ENCODE measurements around the gene CD9.

CD9 gene

GRCh38 chr12:6250343-6250742 lies 50.1 kb downstream of the CD9 start:
- DNase-seq: no peak

- no peak for DNase-seq
These were observed 53.1 kb downstream of the CD9 start for GRCh38 chr12:6253278-6253677.

- no peak for DNase-seq
These were observed 54.3 kb downstream of the CD9 start for GRCh38 chr12:6254491-6254890.

- DNase-seq: no peak
These were observed 56.8 kb downstream of the CD9 start for GRCh38 chr12:6257007-6257406.

GRCh38 chr12:6262211-6262610 lies 62.0 kb downstream of the CD9 start:
- DNase-seq: no peak

- no peak for DNase-seq
These were observed 62.4 kb downstream of the CD9 start for GRCh38 chr12:6262623-6263022.

GRCh38 chr12:6263931-6264330 lies 63.7 kb downstream of the CD9 start:
- peak; percentile 25 for DNase-seq

- DNase-seq: peak; percentile 65
These were observed 64.3 kb downstream of the CD9 start for GRCh38 chr12:6264402-6265037.

GRCh38 chr12:6265038-6265405 lies 64.8 kb downstream of the CD9 start:
- DNase-seq: no peak

GRCh38 chr12:6266541-6266966 lies 66.4 kb downstream of the CD9 start:
- peak; percentile 86 for DNase-seq

GRCh38 chr12:6266971-6267721 lies 66.9 kb downstream of the CD9 start:
- DNase-seq: peak; percentile 10

GRCh38 chr12:6268484-6269157 lies 68.4 kb downstream of the CD9 start:
- DNase-seq: no peak

GRCh38 chr12:6269986-6270385 lies 69.8 kb downstream of the CD9 start:
- DNase-seq: no peak

GRCh38 chr12:6271281-6271680 lies 71.1 kb downstream of the CD9 start:
- no peak for DNase-seq

GRCh38 chr12:6272300-6273204 lies 72.4 kb downstream of the CD9 start:
- DNase-seq: peak; percentile 80

GRCh38 chr12:6273205-6273540 lies 73.0 kb downstream of the CD9 start:
- no peak for DNase-seq

GRCh38 chr12:6273541-6274230 lies 73.5 kb downstream of the CD9 start:
- DNase-seq: no peak

- DNase-seq: no peak
These were observed 74.3 kb downstream of the CD9 start for GRCh38 chr12:6274231-6275221.

- DNase-seq: no peak
These were observed 76.0 kb downstream of the CD9 start for GRCh38 chr12:6275928-6276887.
